Fibroblast of lung (primary cell): ENCODE measurements around the gene BMERB1.

Experiments
- EZH2 ChIP-seq: IDR thresholded peaks from 2 replicates; pipeline ENCODE4 v1.5.1; 2012; ENCODE audit warnings: low read length, control low read depth, mild to moderate bottlenecking; ENCODE audit errors: missing control alignments
- TF ChIP-seq, protein P1 (sequence below), 2 donors: IDR thresholded peaks in 1 of 2; conservative IDR thresholded peaks in 1 of 2; 1 replicate in 1 of 2; 2 replicates in 1 of 2; pipeline ENCODE4 v1.5.1; 2011 to 2012; ENCODE audit warnings: low read length in 2 of 2, control low read depth in 1 of 2, inconsistent platforms in 1 of 2, low read depth in 1 of 2, mild to moderate bottlenecking in 1 of 2

DNA sequence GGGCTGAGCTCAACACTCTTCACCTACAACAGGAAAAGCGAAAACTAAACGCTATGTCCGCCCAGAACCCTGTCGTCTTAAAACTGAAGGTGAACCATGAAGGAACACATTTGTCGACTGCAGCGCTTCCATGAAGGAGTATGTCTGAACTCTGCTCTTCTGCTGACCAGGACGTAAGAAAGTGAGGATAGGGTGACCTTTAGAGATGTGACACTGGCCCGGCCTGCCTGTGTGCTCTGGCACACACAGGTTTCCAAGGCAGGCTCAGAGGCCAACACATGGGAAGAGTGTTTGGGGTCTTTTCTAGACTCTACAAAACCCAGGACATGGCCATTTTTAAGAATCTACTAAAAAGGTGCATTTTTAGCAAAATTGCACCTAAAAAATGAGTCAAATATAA is 187.5 kb downstream of the BMERB1 start:
- TF ChIP-seq, protein P1, sequence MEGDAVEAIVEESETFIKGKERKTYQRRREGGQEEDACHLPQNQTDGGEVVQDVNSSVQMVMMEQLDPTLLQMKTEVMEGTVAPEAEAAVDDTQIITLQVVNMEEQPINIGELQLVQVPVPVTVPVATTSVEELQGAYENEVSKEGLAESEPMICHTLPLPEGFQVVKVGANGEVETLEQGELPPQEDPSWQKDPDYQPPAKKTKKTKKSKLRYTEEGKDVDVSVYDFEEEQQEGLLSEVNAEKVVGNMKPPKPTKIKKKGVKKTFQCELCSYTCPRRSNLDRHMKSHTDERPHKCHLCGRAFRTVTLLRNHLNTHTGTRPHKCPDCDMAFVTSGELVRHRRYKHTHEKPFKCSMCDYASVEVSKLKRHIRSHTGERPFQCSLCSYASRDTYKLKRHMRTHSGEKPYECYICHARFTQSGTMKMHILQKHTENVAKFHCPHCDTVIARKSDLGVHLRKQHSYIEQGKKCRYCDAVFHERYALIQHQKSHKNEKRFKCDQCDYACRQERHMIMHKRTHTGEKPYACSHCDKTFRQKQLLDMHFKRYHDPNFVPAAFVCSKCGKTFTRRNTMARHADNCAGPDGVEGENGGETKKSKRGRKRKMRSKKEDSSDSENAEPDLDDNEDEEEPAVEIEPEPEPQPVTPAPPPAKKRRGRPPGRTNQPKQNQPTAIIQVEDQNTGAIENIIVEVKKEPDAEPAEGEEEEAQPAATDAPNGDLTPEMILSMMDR (conservative IDR thresholded peaks at IDR 0.05 in 1 of 2, IDR thresholded peaks at IDR 0.05 in 1 of 2; ENCODE audit: low read depth in 1 of 2, low read length in 2 of 2): no peak
- no peak for TF ChIP-seq EZH2
